ENCODE results near the gene ADAM12. TPM values are rescaled to one million over a fixed set of nuclear protein-coding genes. Genes with fewer than 3 reads are reported as not detected.

ADAM12 gene
- total RNA-seq, 2 experiments from 2014 or later = 1.2 to 1.5 TPM

DNA sequence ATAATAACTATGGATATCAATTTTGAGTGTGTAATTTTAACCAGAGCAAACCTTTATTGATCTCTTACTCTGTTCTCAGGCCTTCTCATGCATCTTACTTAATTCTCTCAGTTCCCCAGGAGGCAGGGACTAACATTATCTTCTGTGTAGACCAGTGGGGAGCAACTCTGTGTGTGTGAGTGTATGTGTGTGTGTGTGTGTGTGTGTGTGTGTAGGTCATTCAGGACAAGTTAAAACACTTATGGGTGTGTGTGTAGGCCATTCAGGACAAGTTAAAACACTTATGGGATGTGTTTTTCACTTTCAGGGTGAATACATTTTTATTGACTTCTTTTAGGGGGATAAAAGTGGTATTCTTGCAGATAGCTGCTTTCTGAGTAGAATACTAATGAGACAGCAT lies 145.0 kb downstream of the ADAM12 start:
- H3K27ac ChIP-seq (ENCODE audit: low read depth in 1 of 2, low read length in 2 of 2) = no peak overlapping the region
- no peak for TF ChIP-seq CTCF (IDR thresholded peaks at IDR 0.05)
- Mint-ChIP-seq H3K36me3 (ENCODE audit: low read depth) (no peaks in the 10 kb centered on the region), H3K4me1 (ENCODE audit: low read depth) (no peaks in the 10 kb centered on the region), H3K27me3 (peaks cover 3% of the 10 kb centered on the region), H3K4me3 (no peak overlapping the region), H3K27ac (no peak overlapping the region), H3K9me3 (no peaks in the 10 kb centered on the region)
- H3K4me1 ChIP-seq (ENCODE audit: insufficient read depth, low read length) = no peaks in the 10 kb centered on the region
- ChIA-PET POLR2A (no interaction called here), CTCF (no interaction called here)
- no peak for DNase-seq
- no peak overlapping the region for H3K4me3 ChIP-seq (ENCODE audit: low read length)
- peaks cover 0 to 3% of the 10 kb centered on the region in 2 experiments for H3K9me3 ChIP-seq (ENCODE audit: control insufficient read depth in 1 of 2, insufficient read depth in 1 of 2, low read length in 2 of 2)
- intact Hi-C loops (cut with DNase I, micrococcal nuclease) = no loop called here
- ATAC-seq (ENCODE audit: poor library complexity) = no peak
- no peaks in the 10 kb centered on the region for H3K36me3 ChIP-seq (ENCODE audit: insufficient read depth, low read length)
- H3K27me3 ChIP-seq (ENCODE audit: control insufficient read depth in 1 of 2, insufficient read depth in 2 of 2, low read length in 2 of 2) = no peaks in the 10 kb centered on the region

DNA sequence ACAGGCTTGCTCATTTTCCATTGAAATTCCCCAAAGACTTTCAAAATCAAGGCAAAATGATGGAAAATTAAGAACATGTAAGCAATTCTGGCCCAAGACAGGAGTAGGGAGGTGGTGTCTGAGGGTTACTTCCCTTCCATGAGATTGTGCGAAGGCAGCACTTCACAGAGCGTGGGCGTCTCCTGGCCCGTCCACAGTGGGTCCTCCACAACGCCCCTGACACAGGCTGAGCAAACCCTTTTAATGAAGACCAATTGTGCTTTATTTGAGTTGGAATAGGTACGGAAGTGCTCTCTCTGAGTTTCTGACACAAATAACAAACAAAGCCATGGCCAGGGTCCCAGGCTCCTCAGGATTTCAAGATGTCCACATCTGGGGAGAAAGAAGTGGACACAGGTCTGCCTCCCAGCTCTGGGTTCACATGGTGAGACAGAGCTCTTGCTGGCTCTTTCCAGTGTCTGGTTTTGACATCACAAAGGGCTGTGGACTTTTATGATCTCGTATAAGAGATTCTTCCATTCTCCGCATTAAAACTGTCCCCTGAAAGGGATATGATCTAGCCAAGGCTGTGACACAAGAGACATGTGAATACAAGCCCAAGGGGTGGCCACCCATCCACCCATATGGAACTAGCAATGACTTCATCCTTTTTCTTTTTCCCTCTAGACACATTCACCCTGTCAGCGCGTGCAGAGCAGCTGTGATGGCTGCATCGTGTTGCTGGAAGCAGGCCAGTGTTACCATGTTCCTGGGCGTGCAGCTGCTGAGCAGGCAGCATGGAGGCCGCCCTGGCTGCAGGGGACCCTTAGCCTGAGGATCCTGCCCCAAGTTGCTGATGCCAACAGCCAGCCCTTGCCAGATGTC lies 145.6 kb downstream of the ADAM12 start:
- H3K27ac Mint-ChIP-seq = no peak overlapping the region
- H3K27me3 ChIP-seq (ENCODE audit: control insufficient read depth in 1 of 2, insufficient read depth in 2 of 2, low read length in 2 of 2) = no peaks in the 10 kb centered on the region
- POLR2A ChIA-PET = no interaction called here
- no peak overlapping the region for H3K4me3 ChIP-seq (ENCODE audit: low read length)
- H3K9me3 Mint-ChIP-seq = no peaks in the 10 kb centered on the region
- ATAC-seq (ENCODE audit: poor library complexity) (no peak), DNase-seq (no peak)
- no peaks in the 10 kb centered on the region for H3K4me1 Mint-ChIP-seq (ENCODE audit: low read depth)
- peaks cover 3% of the 10 kb centered on the region for H3K27me3 Mint-ChIP-seq
- TF ChIP-seq CTCF (IDR thresholded peaks at IDR 0.05) = no peak
- H3K9me3 ChIP-seq (ENCODE audit: control insufficient read depth in 1 of 2, insufficient read depth in 1 of 2, low read length in 2 of 2) = peaks cover 0 to 3% of the 10 kb centered on the region in 2 experiments
- intact Hi-C loops (cut with DNase I, micrococcal nuclease) = no loop called here
- no peaks in the 10 kb centered on the region for H3K36me3 Mint-ChIP-seq (ENCODE audit: low read depth)
- H3K4me3 Mint-ChIP-seq = no peak overlapping the region
- H3K27ac ChIP-seq (ENCODE audit: low read depth in 1 of 2, low read length in 2 of 2) = no peak overlapping the region
- H3K36me3 ChIP-seq (ENCODE audit: insufficient read depth, low read length) = no peaks in the 10 kb centered on the region
- no peaks in the 10 kb centered on the region for H3K4me1 ChIP-seq (ENCODE audit: insufficient read depth, low read length)
- CTCF ChIA-PET = no interaction called here

- no peaks in the 10 kb centered on the region for H3K36me3 ChIP-seq (ENCODE audit: insufficient read depth, low read length)
- H3K36me3 Mint-ChIP-seq (ENCODE audit: low read depth) = no peaks in the 10 kb centered on the region
- no peaks in the 10 kb centered on the region for H3K4me1 Mint-ChIP-seq (ENCODE audit: low read depth)
- no peak overlapping the region for H3K27ac ChIP-seq (ENCODE audit: low read depth in 1 of 2, low read length in 2 of 2)
- intact Hi-C loops (cut with DNase I, micrococcal nuclease) = no loop called here
- no peaks in the 10 kb centered on the region for H3K9me3 Mint-ChIP-seq
- peaks cover 9 to 19% of the 10 kb centered on the region in 2 experiments for H3K9me3 ChIP-seq (ENCODE audit: control insufficient read depth in 1 of 2, insufficient read depth in 1 of 2, low read length in 2 of 2)
- ChIA-PET POLR2A (no interaction called here), CTCF (no interaction called here)
- no peak for ATAC-seq (ENCODE audit: poor library complexity)
- no peak overlapping the region for H3K4me3 ChIP-seq (ENCODE audit: low read length)
- no peak overlapping the region for H3K27ac Mint-ChIP-seq
- no peaks in the 10 kb centered on the region for H3K27me3 ChIP-seq (ENCODE audit: control insufficient read depth in 1 of 2, insufficient read depth in 2 of 2, low read length in 2 of 2)
- H3K4me1 ChIP-seq (ENCODE audit: insufficient read depth, low read length) = no peaks in the 10 kb centered on the region
- H3K4me3 Mint-ChIP-seq = no peak overlapping the region
- DNase-seq = no peak
- peaks cover 3% of the 10 kb centered on the region for H3K27me3 Mint-ChIP-seq
- TF ChIP-seq CTCF (IDR thresholded peaks at IDR 0.05) = no peak
Measured at GRCh38 chr10:126240483-126240882, 147.8 kb downstream of the ADAM12 start.

Measured in CD4-positive, alpha-beta T cell (primary cell).